AG04449 (cell line): Measurements from ENCODE around the gene POLR2F.
"Not testable (repeated sequence)": the region's sequence is repeated elsewhere in the genome, so short reads cannot be mapped to it uniquely, and the experiment has no call there.

ENCODE experiments used
- CTCF ChIA-PET: fragments of 350-600 bp; formaldehyde crosslinking; extraction: SDS; loops from one replicate; lab custom pipeline; 2021; ENCODE audit warnings: antibody characterized with exemption; lab: Yijun Ruan, JAX
- POLR2A ChIA-PET: fragments of 400-600, 350-600 bp; formaldehyde crosslinking; extraction: SDS; loops from one replicate; lab custom pipeline; 2020; ENCODE audit warnings: antibody characterized with exemption, inconsistent platforms; lab: Yijun Ruan, JAX
- DNase-seq: peaks from one replicate; pipeline ENCODE4 v3.0.0-alpha.2; 2010; ENCODE audit warnings: low read depth, low spot score
- H3K4me3 ChIP-seq: 2 replicates; pipeline ENCODE4 v1.5.1; 2011; ENCODE audit warnings: low read depth, mild to moderate bottlenecking, control low read depth, low read length
- CTCF ChIP-seq: IDR thresholded peaks from one replicate; pipeline ENCODE4 v1.5.1; 2011; ENCODE audit warnings: mild to moderate bottlenecking, moderate library complexity, low read length, control low read depth, inconsistent platforms; ENCODE audit not compliant: insufficient read depth; ENCODE audit errors: missing control alignments

Gene POLR2F

DNA sequence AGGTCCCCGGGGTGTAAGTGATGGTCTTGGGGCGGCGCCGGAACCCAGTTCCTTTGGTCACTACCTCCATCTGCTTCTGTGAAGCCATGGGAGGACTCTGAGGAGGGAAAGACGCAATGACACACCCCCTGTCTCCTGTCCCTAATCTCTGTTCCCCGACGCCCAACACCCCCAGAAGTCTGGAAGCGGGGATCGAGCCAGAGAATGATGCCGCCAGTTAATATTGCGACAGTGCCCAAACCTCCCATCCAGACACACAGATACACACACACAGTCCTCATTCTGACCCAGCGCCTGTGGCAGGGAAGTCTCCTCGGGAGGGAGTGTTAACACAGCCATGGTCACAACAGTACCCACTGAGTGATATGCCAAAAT lies 450 bp upstream of the POLR2F start:
- POLR2A ChIA-PET: interaction anchor here (1.0 to 1.4 kb wide), 5 partner anchors 9 to 66 kb away, joined by 3 to 4 read pairs (median 3); no protein-coding TSS in a partner anchor
- CTCF ChIA-PET: interaction anchor here (1.1 to 8.0 kb wide), 3 partner anchors 12 to 93 kb away, joined by 4 to 94 read pairs (median 12); no protein-coding TSS in a partner anchor
- no peak for DNase-seq
- TF ChIP-seq CTCF: no peak
- H3K4me3 ChIP-seq: peak overlapping the region; percentile 100

DNA sequence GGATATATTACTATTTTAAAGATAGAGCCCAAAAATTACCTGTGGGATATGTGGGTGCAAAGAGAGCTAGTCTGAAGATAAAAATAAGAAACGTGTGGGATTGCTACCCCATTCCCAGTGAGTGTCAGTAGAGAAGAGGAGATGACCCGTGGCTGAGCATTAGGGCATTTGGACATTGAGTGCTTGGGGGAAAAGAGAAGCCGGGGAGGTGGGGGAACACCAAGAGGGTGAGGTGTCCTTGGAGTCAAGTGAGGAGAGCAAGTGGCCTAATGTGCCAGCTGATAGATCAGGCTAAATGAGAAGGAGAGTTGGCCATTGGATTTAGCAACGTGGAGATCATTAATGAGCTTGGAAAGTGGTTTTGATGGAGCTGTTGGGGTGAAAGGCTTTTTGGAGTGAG lies 1.2 kb downstream of the POLR2F start:
- ChIA-PET POLR2A (no interaction called here), CTCF (interaction anchor here (1.1 to 8.0 kb wide), 6 partner anchors 11 to 137 kb away, joined by 3 to 94 read pairs (median 8); no protein-coding TSS in a partner anchor)
- TF ChIP-seq CTCF: no peak
- peak overlapping the region; percentile 100 for H3K4me3 ChIP-seq
- no peak for DNase-seq

DNA sequence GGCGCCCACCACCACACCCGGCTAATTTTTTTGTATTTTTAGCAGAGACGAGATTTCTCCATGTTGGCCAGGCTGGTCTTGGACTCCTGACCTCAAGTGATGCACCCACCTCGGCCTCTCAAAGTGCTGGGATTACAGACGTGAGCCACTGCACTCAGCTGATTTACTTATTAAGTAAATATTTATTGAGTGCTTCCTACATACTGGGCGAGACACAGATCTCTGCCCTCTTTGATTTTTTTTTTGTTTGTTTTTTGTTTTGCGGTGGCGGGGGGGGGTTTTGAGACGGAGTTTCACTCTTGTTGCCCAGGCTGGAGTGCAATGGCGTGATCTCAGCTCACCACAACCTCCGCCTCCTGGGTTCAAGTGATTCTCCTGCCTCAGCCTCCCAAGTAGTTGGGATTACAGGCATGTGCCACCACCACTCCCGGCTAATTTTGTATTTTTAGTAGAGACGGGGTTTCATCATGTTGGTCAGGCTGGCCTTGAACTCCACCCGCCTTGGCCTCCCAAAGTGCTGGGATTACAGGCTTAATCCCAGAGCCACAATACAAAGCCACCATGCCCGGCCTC lies 2.4 kb downstream of the POLR2F start:
- CTCF ChIA-PET: interaction anchor here (0.6 to 8.0 kb wide), 6 partner anchors 10 to 138 kb away, joined by 3 to 94 read pairs (median 4); no protein-coding TSS in a partner anchor
- DNase-seq, H3K4me3 ChIP-seq, POLR2A ChIA-PET: not testable (repeated sequence)

DNA sequence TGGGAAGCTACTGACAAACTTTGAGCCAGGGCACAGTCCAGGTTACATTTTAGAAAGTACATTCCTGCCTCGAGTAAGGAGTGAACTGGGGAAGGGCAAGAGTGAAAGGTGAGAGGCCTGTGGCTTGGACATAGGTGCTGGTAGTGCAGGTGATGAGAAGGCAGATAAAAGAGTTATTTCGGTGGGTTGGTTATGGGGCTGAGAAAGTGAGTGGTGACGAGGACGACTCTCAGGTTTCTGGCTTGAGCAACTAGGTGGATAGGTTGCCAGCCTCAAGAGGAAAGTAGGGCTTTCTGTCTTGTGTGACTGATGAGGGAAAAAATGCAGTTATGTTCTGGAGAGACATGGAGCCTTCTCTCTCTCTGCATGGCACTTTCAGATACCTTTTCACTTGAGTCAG lies 3.7 kb downstream of the POLR2F start:
- POLR2A ChIA-PET: no interaction called here

DNA sequence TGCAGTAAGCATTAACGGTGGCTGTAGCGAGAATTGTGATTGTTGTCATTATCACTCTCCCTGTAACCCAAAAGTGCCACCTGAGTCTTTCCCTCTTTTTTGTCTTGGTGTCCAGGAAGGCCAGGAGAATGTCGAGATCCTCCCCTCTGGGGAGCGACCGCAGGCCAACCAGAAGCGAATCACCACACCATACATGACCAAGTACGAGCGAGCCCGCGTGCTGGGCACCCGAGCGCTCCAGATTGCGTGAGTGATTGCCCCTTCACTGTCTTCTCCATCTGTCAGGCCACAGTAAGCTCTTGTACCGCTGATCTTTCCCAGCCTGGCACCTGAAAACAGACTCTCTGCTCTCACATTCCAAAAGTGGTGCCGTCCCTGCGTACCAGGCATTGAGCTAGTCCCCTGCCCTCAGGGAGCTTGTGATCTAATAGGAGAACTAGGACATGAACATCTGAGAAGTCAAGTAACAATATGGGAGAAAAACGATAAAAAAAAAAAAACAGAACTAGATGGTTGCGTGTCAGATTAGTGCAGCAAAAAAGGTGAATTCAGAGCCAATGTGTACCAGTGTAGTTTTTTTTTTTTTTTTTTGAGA lies 5.8 kb downstream of the POLR2F start:
- POLR2A ChIA-PET: interaction anchor here (1.5 kb wide), 1 partner anchor 72 kb away, joined by 3 read pairs; no protein-coding TSS in a partner anchor
- TF ChIP-seq CTCF: no peak
- no peak for DNase-seq
- CTCF ChIA-PET: interaction anchor here (1.0 to 2.9 kb wide), 6 partner anchors 8 to 142 kb away, joined by 3 to 10 read pairs (median 4); no protein-coding TSS in a partner anchor
- H3K4me3 ChIP-seq: no peak overlapping the region

More for the DNA sequence above, 3.7 kb downstream of the POLR2F start:
- no peak overlapping the region for H3K4me3 ChIP-seq
- TF ChIP-seq CTCF: no peak
- CTCF ChIA-PET: interaction anchor here (1.1 to 8.0 kb wide), 3 partner anchors 8 to 70 kb away, joined by 4 to 94 read pairs (median 4); no protein-coding TSS in a partner anchor
- no peak for DNase-seq

- TF ChIP-seq CTCF: no peak
- POLR2A ChIA-PET: no interaction called here
- no peak overlapping the region for H3K4me3 ChIP-seq
- CTCF ChIA-PET: interaction anchor here (0.7 to 2.8 kb wide), 2 partner anchors 27 to 143 kb away, joined by 3 to 12 read pairs; no protein-coding TSS in a partner anchor
- DNase-seq: no peak
Observed at GRCh38 chr22:37961062-37961461, 7.6 kb downstream of the POLR2F start.
